ENCODE measurements around the gene CHP1. TPM values are rescaled to one million over a fixed set of nuclear protein-coding genes. Genes with fewer than 3 reads are reported as not detected.
A peak's percentile ranks its signal among the peaks of the same experiment; 100 is the strongest.
"Not testable (repeated sequence)": the region's sequence is repeated elsewhere in the genome, so short reads cannot be mapped to it uniquely, and the experiment has no call there.

Gene CHP1
- total RNA-seq, 1 donor from 2014 or later = 47.9 TPM

- TF ChIP-seq, protein P1, sequence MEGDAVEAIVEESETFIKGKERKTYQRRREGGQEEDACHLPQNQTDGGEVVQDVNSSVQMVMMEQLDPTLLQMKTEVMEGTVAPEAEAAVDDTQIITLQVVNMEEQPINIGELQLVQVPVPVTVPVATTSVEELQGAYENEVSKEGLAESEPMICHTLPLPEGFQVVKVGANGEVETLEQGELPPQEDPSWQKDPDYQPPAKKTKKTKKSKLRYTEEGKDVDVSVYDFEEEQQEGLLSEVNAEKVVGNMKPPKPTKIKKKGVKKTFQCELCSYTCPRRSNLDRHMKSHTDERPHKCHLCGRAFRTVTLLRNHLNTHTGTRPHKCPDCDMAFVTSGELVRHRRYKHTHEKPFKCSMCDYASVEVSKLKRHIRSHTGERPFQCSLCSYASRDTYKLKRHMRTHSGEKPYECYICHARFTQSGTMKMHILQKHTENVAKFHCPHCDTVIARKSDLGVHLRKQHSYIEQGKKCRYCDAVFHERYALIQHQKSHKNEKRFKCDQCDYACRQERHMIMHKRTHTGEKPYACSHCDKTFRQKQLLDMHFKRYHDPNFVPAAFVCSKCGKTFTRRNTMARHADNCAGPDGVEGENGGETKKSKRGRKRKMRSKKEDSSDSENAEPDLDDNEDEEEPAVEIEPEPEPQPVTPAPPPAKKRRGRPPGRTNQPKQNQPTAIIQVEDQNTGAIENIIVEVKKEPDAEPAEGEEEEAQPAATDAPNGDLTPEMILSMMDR (IDR thresholded peaks at IDR 0.05) = no peak
- intact Hi-C loops (cut with micrococcal nuclease) = no loop called here
- Mint-ChIP-seq H3K4me3 (no peak overlapping the region), H3K9me3 (no peaks in the 10 kb centered on the region), H3K27ac (no peak overlapping the region), H3K36me3 (ENCODE audit: low read depth) (peaks cover 12% of the 10 kb centered on the region), H3K4me1 (peaks cover 27% of the 10 kb centered on the region), H3K27me3 (no peaks in the 10 kb centered on the region)
- ChIA-PET CTCF (no interaction called here), POLR2A (no interaction called here)
- ATAC-seq (ENCODE audit: low read depth) (no peak), DNase-seq (no peak)
Measured at GRCh38 chr15:41256103-41256502, 25.0 kb downstream of the CHP1 start.

DNA sequence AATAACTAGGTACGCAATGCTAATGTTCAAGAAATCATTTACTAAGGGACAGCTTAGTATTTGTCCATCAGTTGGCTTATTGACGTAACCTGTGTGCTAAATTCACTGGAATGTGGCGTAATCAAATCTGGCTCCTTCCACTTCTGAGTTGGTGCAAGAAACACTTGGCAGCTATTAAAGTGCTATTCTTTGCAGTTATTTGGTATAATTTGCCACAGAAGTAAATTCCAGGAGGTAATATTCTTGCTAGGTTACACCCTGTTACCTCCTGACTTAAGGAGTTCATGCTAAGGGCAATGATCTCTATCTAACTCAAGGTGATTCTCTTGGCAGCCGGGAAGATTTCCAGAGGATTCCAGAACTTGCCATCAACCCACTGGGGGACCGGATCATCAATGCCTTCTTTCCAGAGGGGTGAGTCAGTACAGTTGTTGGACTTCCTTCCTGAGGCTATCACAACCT, 25.5 kb downstream of the CHP1 start:
- H3K27ac Mint-ChIP-seq = no peak overlapping the region
- ChIA-PET POLR2A (no interaction called here), CTCF (no interaction called here)
- no peak for DNase-seq
- H3K4me1 Mint-ChIP-seq = peaks cover 27% of the 10 kb centered on the region
- no peaks in the 10 kb centered on the region for H3K27me3 Mint-ChIP-seq
- intact Hi-C loops (cut with micrococcal nuclease) = no loop called here
- ATAC-seq (ENCODE audit: low read depth) = no peak
- TF ChIP-seq, protein P1 (IDR thresholded peaks at IDR 0.05) = no peak
- H3K36me3 Mint-ChIP-seq (ENCODE audit: low read depth) = peaks cover 12% of the 10 kb centered on the region
- no peak overlapping the region for H3K4me3 Mint-ChIP-seq
- H3K9me3 Mint-ChIP-seq = no peaks in the 10 kb centered on the region

- ATAC-seq (ENCODE audit: low read depth) = peak; percentile 91
- peak overlapping the region; percentile 76 for H3K27ac Mint-ChIP-seq
- ChIA-PET POLR2A (interaction anchor here (0.6 to 1.6 kb wide), 7 partner anchors 9 to 878 kb away, joined by 3 to 8 read pairs (median 5); partner anchors contain the start of gene CHP1), CTCF (no interaction called here)
- intact Hi-C loops (cut with micrococcal nuclease) = loop anchor here (1.0 kb wide), 1 partner anchor 28 kb away; the partner anchor contains the start of gene CHP1
- H3K27me3 Mint-ChIP-seq = no peaks in the 10 kb centered on the region
- TF ChIP-seq, protein P1 (IDR thresholded peaks at IDR 0.05) = no peak
- peaks cover 24% of the 10 kb centered on the region for H3K36me3 Mint-ChIP-seq (ENCODE audit: low read depth)
- no peak for DNase-seq
- H3K4me3 Mint-ChIP-seq = peak overlapping the region; percentile 52
- peaks cover 27% of the 10 kb centered on the region for H3K4me1 Mint-ChIP-seq
- no peaks in the 10 kb centered on the region for H3K9me3 Mint-ChIP-seq
Measured at GRCh38 chr15:41258750-41259471, 27.8 kb downstream of the CHP1 start.

GRCh38 chr15:41259546-41260189, 28.6 kb downstream of the CHP1 start:
- Mint-ChIP-seq H3K27ac (peak overlapping the region; percentile 76), H3K27me3 (no peaks in the 10 kb centered on the region), H3K4me1 (peaks cover 20% of the 10 kb centered on the region), H3K9me3 (no peaks in the 10 kb centered on the region), H3K4me3 (peak overlapping the region; percentile 52), H3K36me3 (ENCODE audit: low read depth) (peaks cover 28% of the 10 kb centered on the region)
- TF ChIP-seq, protein P1 (IDR thresholded peaks at IDR 0.05) = no peak
- ChIA-PET CTCF (no interaction called here), POLR2A (interaction anchor here (0.6 to 1.6 kb wide), 6 partner anchors 10 to 879 kb away, joined by 3 to 8 read pairs (median 6); no protein-coding TSS in a partner anchor)
- intact Hi-C loops (cut with micrococcal nuclease) = loop anchor here (1.0 kb wide), 1 partner anchor 28 kb away; the partner anchor contains the start of gene CHP1
- DNase-seq (no peak), ATAC-seq (ENCODE audit: low read depth) (no peak)

GRCh38 chr15:41260924-41261323, 29.9 kb downstream of the CHP1 start:
- Mint-ChIP-seq H3K4me1 (peaks cover 20% of the 10 kb centered on the region), H3K36me3 (ENCODE audit: low read depth) (peaks cover 32% of the 10 kb centered on the region)
- H3K27me3 Mint-ChIP-seq; DNase-seq; H3K4me3 Mint-ChIP-seq; H3K9me3 Mint-ChIP-seq; CTCF ChIA-PET; POLR2A ChIA-PET; ATAC-seq (ENCODE audit: low read depth); intact Hi-C loops (cut with micrococcal nuclease); H3K27ac Mint-ChIP-seq: not testable (repeated sequence)
